Measurements from ENCODE around the gene XRRA1. TPM values are rescaled to one million over a fixed set of nuclear protein-coding genes. Genes with fewer than 3 reads are reported as not detected.
"Not testable (repeated sequence)": the region's sequence is repeated elsewhere in the genome, so short reads cannot be mapped to it uniquely, and the experiment has no call there.

XRRA1 gene
- 10 to 100 TPM in 1 of 2 experiments, 1 to 10 TPM in 1; 7.1 to 10.7 TPM for total RNA-seq

DNA sequence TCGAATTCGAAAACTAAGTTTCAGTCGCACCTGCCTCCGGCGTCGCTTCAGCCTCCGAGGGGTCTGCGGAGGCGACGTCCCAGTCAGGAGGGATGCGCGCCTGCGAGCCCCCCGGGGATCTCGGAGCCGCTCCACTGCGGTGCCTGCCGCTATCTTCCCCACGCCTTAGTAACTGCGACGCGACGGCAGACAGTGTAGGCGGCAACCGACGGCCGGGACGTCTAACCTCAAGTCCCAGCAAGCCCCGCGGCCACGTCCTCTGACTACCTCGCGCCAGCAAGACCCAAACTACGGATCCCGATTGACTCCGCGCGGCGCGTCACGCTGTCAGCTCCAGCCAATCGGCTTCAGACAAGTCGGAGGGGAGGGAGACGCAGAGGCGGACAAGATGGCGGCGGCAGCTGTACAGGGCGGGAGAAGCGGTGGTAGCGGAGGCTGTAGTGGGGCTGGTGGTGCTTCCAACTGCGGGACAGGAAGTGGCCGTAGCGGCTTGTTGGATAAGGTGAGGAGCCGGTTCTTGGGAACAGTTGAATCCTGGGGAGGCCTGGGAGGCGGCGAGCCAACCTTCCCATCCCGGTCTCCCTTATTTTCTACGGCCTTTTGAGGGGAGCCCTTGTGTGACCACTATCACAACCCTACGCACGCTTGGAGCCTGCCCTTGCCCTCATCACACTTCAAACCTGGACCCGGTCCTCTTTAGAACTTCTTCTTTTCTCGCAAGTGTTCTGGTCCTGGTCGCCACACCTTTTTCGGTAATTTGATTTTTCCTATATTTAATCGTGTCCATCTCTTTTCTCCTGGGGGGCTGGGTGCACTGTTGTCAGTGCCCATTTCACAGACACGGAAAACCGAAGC lies at the start of gene XRRA1, which contains the start of gene SPCS2:
TSS of gene XRRA1 (minus strand) at position 194 of the 855 bp plus-strand sequence. CDS start 8,213 bp downstream, outside the sequence.
TSS of gene SPCS2 (plus strand) at position 369 of the 855 bp plus-strand sequence. CDS start at position 389, 20 bp downstream.
- Mint-ChIP-seq H3K9me3 (no peaks in the 10 kb centered on the region), H3K4me3 (peak within 1 kb of the TSS; percentile 88), H3K27me3 (no peaks in the 10 kb centered on the region), H3K4me1 (peaks cover 37% of the 10 kb centered on the region), H3K27ac (peak within 1 kb of the TSS; percentile 93), H3K36me3 (ENCODE audit: low read depth) (peaks cover 30% of the 10 kb centered on the region)
- ChIA-PET CTCF (interaction anchor here (0.7 to 2.0 kb wide), 7 partner anchors 9 to 331 kb away, joined by 3 to 4 read pairs (median 4); no protein-coding TSS in a partner anchor), POLR2A (interaction anchor here (0.6 kb wide), 1 partner anchor 10 kb away, joined by 3 read pairs; no protein-coding TSS in a partner anchor)
- DNase-seq, result peak; percentile 99

- no peak overlapping the region for H3K27ac Mint-ChIP-seq
- no peak for DNase-seq
- no peaks in the 10 kb centered on the region for H3K9me3 Mint-ChIP-seq
- ChIA-PET POLR2A (no interaction called here), CTCF (interaction anchor here (1.4 kb wide), 1 partner anchor 11 kb away, joined by 3 read pairs; no protein-coding TSS in a partner anchor)
- no peak overlapping the region for H3K4me3 Mint-ChIP-seq
- no peaks in the 10 kb centered on the region for H3K27me3 Mint-ChIP-seq
- peaks cover 28% of the 10 kb centered on the region for H3K4me1 Mint-ChIP-seq
- H3K36me3 Mint-ChIP-seq (ENCODE audit: low read depth), result peaks cover 11% of the 10 kb centered on the region
Measured at GRCh38 chr11:74992852-74993251, 44.0 kb upstream of the XRRA1 start.

- Mint-ChIP-seq H3K27me3 (no peaks in the 10 kb centered on the region), H3K36me3 (ENCODE audit: low read depth) (peaks cover 4% of the 10 kb centered on the region), H3K4me1 (peaks cover 28% of the 10 kb centered on the region), H3K9me3 (no peaks in the 10 kb centered on the region), H3K4me3 (no peak overlapping the region), H3K27ac (no peak overlapping the region)
- POLR2A ChIA-PET, result no interaction called here
- CTCF ChIA-PET, result no interaction called here
- no peak for DNase-seq
Measured at GRCh38 chr11:74990941-74991340, 42.0 kb upstream of the XRRA1 start.

DNA sequence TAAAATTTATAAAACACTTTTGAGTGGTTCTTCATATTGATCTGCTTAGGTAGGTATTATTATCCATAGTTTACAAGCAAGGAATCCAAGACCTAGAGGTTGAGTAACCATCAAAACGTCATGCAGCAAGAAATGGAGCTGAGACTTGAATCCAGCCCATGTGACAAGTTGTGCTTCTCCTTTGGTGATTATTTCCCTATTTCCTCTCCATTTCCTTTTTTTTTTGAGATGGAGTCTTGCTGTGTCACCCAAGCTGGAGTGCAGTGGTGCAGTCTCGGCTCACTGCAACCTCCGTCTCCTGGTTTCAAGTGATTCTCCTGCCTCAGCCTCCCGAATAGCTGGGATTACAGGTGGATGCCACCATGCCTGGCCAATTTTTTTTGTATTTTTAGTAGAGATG lies 41.3 kb upstream of the XRRA1 start:
- H3K27ac Mint-ChIP-seq; POLR2A ChIA-PET; H3K36me3 Mint-ChIP-seq (ENCODE audit: low read depth); H3K9me3 Mint-ChIP-seq; DNase-seq; H3K27me3 Mint-ChIP-seq: not testable (repeated sequence)
- peaks cover 28% of the 10 kb centered on the region for H3K4me1 Mint-ChIP-seq
- peak overlapping the region; percentile 90 for H3K4me3 Mint-ChIP-seq
- CTCF ChIA-PET, result interaction anchor here (1.5 to 2.0 kb wide), 2 partner anchors 8 to 12 kb away, joined by 4 to 9 read pairs; no protein-coding TSS in a partner anchor

DNA sequence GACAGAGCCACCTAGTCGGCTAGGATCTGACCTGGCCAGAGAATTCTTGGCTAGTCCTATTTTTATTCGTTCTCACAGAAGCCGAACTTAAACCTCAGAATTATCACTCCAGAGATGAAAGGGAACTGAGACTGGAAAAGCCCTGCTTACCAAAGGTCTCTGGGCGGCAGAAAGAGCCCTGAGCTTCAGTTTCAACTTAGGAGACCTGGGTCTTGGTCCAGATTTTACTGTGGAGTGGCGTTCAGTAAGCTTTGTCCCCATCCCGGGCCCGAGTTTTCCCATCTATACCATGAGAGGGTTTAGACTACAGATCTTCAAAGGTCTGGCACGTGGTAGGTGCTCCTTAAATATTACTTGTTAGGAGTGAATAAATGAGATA lies 40.4 kb upstream of the XRRA1 start:
- no peaks in the 10 kb centered on the region for H3K27me3 Mint-ChIP-seq
- CTCF ChIA-PET, result interaction anchor here (1.0 to 2.0 kb wide), 4 partner anchors 9 to 48 kb away, joined by 3 to 9 read pairs (median 4); no protein-coding TSS in a partner anchor
- POLR2A ChIA-PET, result no interaction called here
- peak overlapping the region; percentile 90 for H3K4me3 Mint-ChIP-seq
- peaks cover 4% of the 10 kb centered on the region for H3K36me3 Mint-ChIP-seq (ENCODE audit: low read depth)
- no peaks in the 10 kb centered on the region for H3K9me3 Mint-ChIP-seq
- DNase-seq, result no peak
- peaks cover 28% of the 10 kb centered on the region for H3K4me1 Mint-ChIP-seq
- peak overlapping the region; percentile 90 for H3K27ac Mint-ChIP-seq

GRCh38 chr11:74988541-74989259 lies 39.8 kb upstream of the XRRA1 start, which contains the start of gene NEU3:
TSS of gene NEU3 (plus strand) at chr11:74988933. CDS start at chr11:74989061, 128 bp downstream.
- CTCF ChIA-PET, result interaction anchor here (1.0 to 2.0 kb wide), 5 partner anchors 10 to 48 kb away, joined by 3 to 9 read pairs (median 4); no protein-coding TSS in a partner anchor
- Mint-ChIP-seq H3K4me3 (peak within 1 kb of the TSS; percentile 90), H3K36me3 (ENCODE audit: low read depth) (peaks cover 2% of the 10 kb centered on the region), H3K27me3 (no peaks in the 10 kb centered on the region), H3K9me3 (no peaks in the 10 kb centered on the region), H3K27ac (peak within 1 kb of the TSS; percentile 90), H3K4me1 (peaks cover 28% of the 10 kb centered on the region)
- POLR2A ChIA-PET, result interaction anchor here (1.0 kb wide), 1 partner anchor 13 kb away, joined by 3 read pairs; no protein-coding TSS in a partner anchor
- peak; percentile 89 for DNase-seq

GRCh38 chr11:74984730-74985129 lies 35.8 kb upstream of the XRRA1 start:
- no peak for DNase-seq
- Mint-ChIP-seq H3K27me3 (no peaks in the 10 kb centered on the region), H3K4me3 (no peak overlapping the region), H3K9me3 (no peaks in the 10 kb centered on the region), H3K4me1 (peaks cover 9% of the 10 kb centered on the region), H3K36me3 (ENCODE audit: low read depth) (peaks cover 9% of the 10 kb centered on the region), H3K27ac (no peak overlapping the region)
- ChIA-PET POLR2A (no interaction called here), CTCF (interaction anchor here (0.8 kb wide), 1 partner anchor 36 kb away, joined by 3 read pairs; no protein-coding TSS in a partner anchor)

DNA sequence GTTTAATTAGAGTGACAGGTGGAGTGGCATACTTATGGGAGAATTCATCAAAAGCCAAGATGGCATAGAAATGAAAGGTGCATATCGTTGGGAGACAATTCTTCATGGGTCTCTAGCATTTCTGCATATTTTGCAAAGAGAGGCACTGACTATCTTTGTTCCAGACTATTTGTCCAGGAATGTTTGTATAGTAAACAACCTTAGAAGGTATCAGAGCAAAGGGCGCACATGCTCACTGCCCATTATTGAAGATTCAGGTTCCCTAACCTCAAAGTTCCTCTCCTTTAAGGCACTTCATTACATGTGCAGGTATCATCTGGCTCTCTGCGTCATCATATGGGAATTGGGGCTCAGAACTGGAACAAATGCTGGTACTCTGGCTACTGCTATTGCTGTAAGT lies 35.2 kb upstream of the XRRA1 start:
- CTCF ChIA-PET, result interaction anchor here (2.6 kb wide), 1 partner anchor 13 kb away, joined by 8 read pairs; no protein-coding TSS in a partner anchor
- Mint-ChIP-seq H3K4me3 (no peak overlapping the region), H3K27ac (no peak overlapping the region), H3K4me1 (peaks cover 3% of the 10 kb centered on the region), H3K27me3 (no peaks in the 10 kb centered on the region), H3K9me3 (no peaks in the 10 kb centered on the region), H3K36me3 (ENCODE audit: low read depth) (peaks cover 11% of the 10 kb centered on the region)
- DNase-seq, result no peak
- POLR2A ChIA-PET, result no interaction called here

- no peak overlapping the region for H3K4me3 Mint-ChIP-seq
- CTCF ChIA-PET, result interaction anchor here (0.7 to 2.6 kb wide), 2 partner anchors 11 to 43 kb away, joined by 3 to 8 read pairs; no protein-coding TSS in a partner anchor
- POLR2A ChIA-PET, result no interaction called here
- H3K9me3 Mint-ChIP-seq, result no peaks in the 10 kb centered on the region
- no peak for DNase-seq
- no peak overlapping the region for H3K27ac Mint-ChIP-seq
- H3K4me1 Mint-ChIP-seq, result no peaks in the 10 kb centered on the region
- no peaks in the 10 kb centered on the region for H3K27me3 Mint-ChIP-seq
- H3K36me3 Mint-ChIP-seq (ENCODE audit: low read depth), result peaks cover 19% of the 10 kb centered on the region
Measured at GRCh38 chr11:74981888-74982287, 33.0 kb upstream of the XRRA1 start.

DNA sequence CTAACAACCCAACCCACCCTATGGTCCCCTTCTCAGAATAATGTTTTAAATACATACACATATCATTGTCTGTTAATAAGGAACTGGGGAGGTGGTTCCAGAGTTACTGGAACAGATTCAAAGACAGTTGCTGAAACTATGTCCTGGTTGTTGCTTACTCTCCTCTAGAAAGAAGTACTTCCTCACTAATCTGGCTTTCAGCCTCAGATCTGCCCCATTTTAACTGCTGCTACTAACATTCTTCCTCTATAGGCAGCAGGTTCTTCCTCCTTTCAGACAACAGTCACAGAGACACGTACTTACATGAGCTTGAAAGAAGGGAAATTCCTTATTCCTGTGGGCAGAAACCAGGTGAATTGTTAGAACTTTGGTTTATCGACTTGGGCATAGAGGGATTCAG lies 31.7 kb upstream of the XRRA1 start:
- Mint-ChIP-seq H3K4me1 (no peaks in the 10 kb centered on the region), H3K4me3 (no peak overlapping the region), H3K27me3 (no peaks in the 10 kb centered on the region), H3K27ac (no peak overlapping the region), H3K36me3 (ENCODE audit: low read depth) (peaks cover 26% of the 10 kb centered on the region), H3K9me3 (no peaks in the 10 kb centered on the region)
- ChIA-PET POLR2A (no interaction called here), CTCF (no interaction called here)
- DNase-seq, result no peak

- CTCF ChIA-PET, result no interaction called here
- DNase-seq, result no peak
- H3K27ac Mint-ChIP-seq, result no peak overlapping the region
- no peak overlapping the region for H3K4me3 Mint-ChIP-seq
- POLR2A ChIA-PET, result no interaction called here
- peaks cover 11% of the 10 kb centered on the region for H3K4me1 Mint-ChIP-seq
- H3K27me3 Mint-ChIP-seq, result no peaks in the 10 kb centered on the region
- H3K9me3 Mint-ChIP-seq, result no peaks in the 10 kb centered on the region
- H3K36me3 Mint-ChIP-seq (ENCODE audit: low read depth), result peaks cover 47% of the 10 kb centered on the region
Measured at GRCh38 chr11:74978041-74978440, 29.1 kb upstream of the XRRA1 start.

GRCh38 chr11:74971424-74971823 lies 22.5 kb upstream of the XRRA1 start:
- Mint-ChIP-seq H3K27me3 (no peaks in the 10 kb centered on the region), H3K4me1 (peaks cover 11% of the 10 kb centered on the region), H3K27ac (no peak overlapping the region), H3K36me3 (ENCODE audit: low read depth) (peaks cover 60% of the 10 kb centered on the region), H3K4me3 (no peak overlapping the region), H3K9me3 (no peaks in the 10 kb centered on the region)
- no peak for DNase-seq
- ChIA-PET CTCF (interaction anchor here (0.6 to 2.3 kb wide), 6 partner anchors 8 to 37 kb away, joined by 3 to 8 read pairs (median 4); no protein-coding TSS in a partner anchor), POLR2A (no interaction called here)
